K562 (cell line): Measurements from ENCODE around the gene HMCN2. TPM values are rescaled to one million over a fixed set of nuclear protein-coding genes. Genes with fewer than 3 reads are reported as not detected.

Source experiments
- ATF1 ChIP-seq, 2 experiments: fragments of 450-650 bp in 1 of 2; IDR thresholded peaks; 2 replicates each; pipeline ENCODE4 v1.6.1; 2016; ENCODE audit warnings: missing compliant biosample characterization in 1 of 2, missing genetic modification characterization in 1 of 2
- ATF7 ChIP-seq: fragments of 450-650 bp; IDR thresholded peaks from 2 replicates; pipeline ENCODE4 v1.7.1; 2014; ENCODE audit warnings: mild to moderate bottlenecking, moderate library complexity
- BCL6 ChIP-seq: fragments of 250-450 bp; sonication (Bioruptor Pico); IDR thresholded peaks from 2 replicates; pipeline ENCODE4 v1.4.0; 2020
- JUND ChIP-seq, 2 experiments: IDR thresholded peaks; 2 replicates in 1 of 2; 3 replicates in 1 of 2; pipeline ENCODE4 v1.6.1; 2011; ENCODE audit warnings: borderline replicate concordance in 2 of 2, low read depth in 2 of 2, low read length in 2 of 2, improper control_type of control experiment in 1 of 2, missing biosample characterization in 1 of 2, missing genetic modification characterization in 1 of 2, missing genetic modification reagents in 1 of 2
- MYC ChIP-seq, 2 experiments: fragments of 250-450 bp in 1 of 2; sonication (Bioruptor Pico) in 1 of 2; IDR thresholded peaks; 2 replicates each; pipeline versions ENCODE4 v1.5.1 to v1.6.1; 2012 to 2021; ENCODE audit warnings: low read depth in 2 of 2, borderline replicate concordance in 1 of 2, improper control_type of control experiment in 1 of 2, low read length in 1 of 2, mild to moderate bottlenecking in 1 of 2, moderate library complexity in 1 of 2
- PHTF2 ChIP-seq: fragments of 250-450 bp; sonication (Bioruptor Pico); IDR thresholded peaks from 2 replicates; pipeline ENCODE4 v1.5.0; 2021; ENCODE audit warnings: mild to moderate bottlenecking
- POLR3A ChIP-seq: IDR thresholded peaks from 2 replicates; pipeline ENCODE4 v1.6.1; 2011; ENCODE audit warnings: borderline replicate concordance, mild to moderate bottlenecking, moderate library complexity; ENCODE audit not compliant: insufficient read length, insufficient read depth; ENCODE audit errors: extremely low read depth
- STAG1 ChIP-seq: sonication (generic); formaldehyde crosslinking; IDR thresholded peaks from 2 replicates; pipeline ENCODE4 v1.5.0; 2020; ENCODE audit warnings: missing genetic modification reagents, borderline replicate concordance
- ZBTB33 ChIP-seq: sonication (generic); formaldehyde crosslinking; IDR thresholded peaks from 2 replicates; pipeline ENCODE4 v1.8.1; 2023; ENCODE audit warnings: mild to moderate bottlenecking, missing genetic modification reagents
- ZNF197 ChIP-seq: fragments of 200-800 bp; sonication (Bioruptor generic); IDR thresholded peaks from 2 replicates; pipeline ENCODE4 v1.6.1; 2016; ENCODE audit warnings: low read depth, missing genetic modification characterization, missing compliant biosample characterization
- ZNF717 ChIP-seq: fragments of 250-450 bp; sonication (Bioruptor Pico); IDR thresholded peaks from 2 replicates; pipeline ENCODE4 v1.5.0; 2021
- polyA plus RNA-seq, 8 experiments: library from polyadenylated mRNA; depleted of rRNA in 4 of 8; stranded (reverse) in 5 of 8; unstranded in 3 of 8; fragments of >200 nt; fragmentation: Nextera tagmentation in 2 of 8; fragmentation: Illumina TruSeq in 1 of 8; extraction: Ambion mirVana in 2 of 8; extraction: Trizol in 1 of 8; gene quantifications; 2 replicates each; pipeline versions ENCODE4 v1.2.1 to v1.2.3, GENCODE V29; 2011 to 2014; ENCODE audit warnings: inconsistent platforms in 1 of 8, missing spikeins in 1 of 8
- total RNA-seq, 7 experiments: library from RNA; depleted of rRNA in 6 of 7; stranded (reverse); fragments of >200 nt in 6 of 7; fragmentation: Illumina TruSeq in 2 of 7; extraction: Trizol in 2 of 7; gene quantifications; 2 replicates each; pipeline versions ENCODE4 v1.2.1 to v1.2.3, GENCODE V29; 2011 to 2021; ENCODE audit warnings: low replicate concordance in 1 of 7
- TF ChIP-seq, protein P1 (sequence below): fragments of 450-650 bp; IDR thresholded peaks from 2 replicates; pipeline ENCODE4 v1.6.1; 2016; ENCODE audit warnings: mild to moderate bottlenecking, moderate library complexity

HMCN2 gene
- total and polyA plus RNA-seq, 9 of the 15 experiments (the other 6 are each of a cell fraction or from before 2014, with no cell fraction given): 0.01 TPM; not detected in 8

DNA sequence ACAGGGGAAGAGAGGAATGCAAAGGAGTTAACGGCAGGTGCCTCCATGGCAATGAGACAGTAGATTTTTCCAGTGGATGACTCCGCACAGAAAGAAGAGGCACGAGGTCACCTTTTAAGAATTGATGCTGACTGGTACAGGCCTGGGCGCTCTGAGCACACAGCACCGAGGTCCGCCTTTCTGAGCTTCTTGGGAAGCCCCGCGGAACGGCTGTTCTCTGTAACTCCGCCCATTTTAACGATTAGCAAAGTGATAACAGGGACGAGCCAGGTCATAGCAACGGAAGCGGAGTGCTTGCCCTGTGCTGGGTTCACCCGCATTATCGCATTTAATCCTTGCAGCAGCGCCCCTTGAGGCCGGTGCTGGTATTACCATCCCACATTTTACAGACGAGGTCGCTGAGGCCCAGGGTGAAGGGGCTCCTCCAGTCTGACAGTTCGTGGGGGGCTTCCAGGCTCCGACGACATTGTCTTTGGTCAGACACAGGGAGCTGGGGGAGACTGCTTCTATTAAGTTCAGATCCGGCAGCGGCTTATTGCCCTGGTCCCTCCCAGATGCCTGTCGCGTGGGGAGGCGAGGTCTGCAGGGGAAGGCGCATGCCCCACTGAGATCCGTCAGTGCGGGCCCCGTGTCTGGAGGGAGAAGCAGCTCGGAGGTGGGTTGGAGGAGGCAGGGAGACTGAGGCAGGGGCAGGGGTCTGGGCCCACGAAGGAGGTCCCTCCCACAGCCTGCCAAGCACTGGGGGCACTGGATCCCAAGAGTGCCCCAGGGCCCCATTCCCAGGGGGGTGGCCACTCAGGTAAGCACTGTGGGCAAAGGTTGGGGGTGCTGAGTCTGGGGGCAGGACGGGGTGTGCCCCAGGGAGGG is 22.3 kb upstream of the HMCN2 start (continued):
- TF ChIP-seq PHTF2 (CRISPR knock-in tag) (no peak), ZBTB33 (CRISPR knock-in tag) (peak; percentile 21; the same call in 1 of the 2 replicates), ZNF197 (no peak), POLR3A (no peak), STAG1 (CRISPR knock-in tag) (peak; percentile 46; the same call in 1 of the 2 replicates), ATF1 (CRISPR knock-in tag; IDR thresholded peaks at IDR 0.05) (no peak), ATF1 (tag; IDR thresholded peaks at IDR 0.05) (peak; percentile 48; the same call in 1 of the 2 replicates), ZNF717 (CRISPR knock-in tag) (no peak), ATF7 (peak; percentile 63), BCL6 (no peak), JUND (IDR thresholded peaks at IDR 0.05; ENCODE audit: borderline replicate concordance, low read depth, low read length) (peak; percentile 56; the same call in 1 of the 2 replicates), JUND (tag; IDR thresholded peaks at IDR 0.05; ENCODE audit: borderline replicate concordance, low read depth, low read length) (no peak), MYC (IDR thresholded peaks at IDR 0.05; ENCODE audit: low read depth, low read length) (peak; percentile 30; the same call in 1 of the 2 replicates), MYC (CRISPR knock-in tag; IDR thresholded peaks at IDR 0.05; ENCODE audit: borderline replicate concordance, low read depth) (no peak)
- TF ChIP-seq, protein P1, sequence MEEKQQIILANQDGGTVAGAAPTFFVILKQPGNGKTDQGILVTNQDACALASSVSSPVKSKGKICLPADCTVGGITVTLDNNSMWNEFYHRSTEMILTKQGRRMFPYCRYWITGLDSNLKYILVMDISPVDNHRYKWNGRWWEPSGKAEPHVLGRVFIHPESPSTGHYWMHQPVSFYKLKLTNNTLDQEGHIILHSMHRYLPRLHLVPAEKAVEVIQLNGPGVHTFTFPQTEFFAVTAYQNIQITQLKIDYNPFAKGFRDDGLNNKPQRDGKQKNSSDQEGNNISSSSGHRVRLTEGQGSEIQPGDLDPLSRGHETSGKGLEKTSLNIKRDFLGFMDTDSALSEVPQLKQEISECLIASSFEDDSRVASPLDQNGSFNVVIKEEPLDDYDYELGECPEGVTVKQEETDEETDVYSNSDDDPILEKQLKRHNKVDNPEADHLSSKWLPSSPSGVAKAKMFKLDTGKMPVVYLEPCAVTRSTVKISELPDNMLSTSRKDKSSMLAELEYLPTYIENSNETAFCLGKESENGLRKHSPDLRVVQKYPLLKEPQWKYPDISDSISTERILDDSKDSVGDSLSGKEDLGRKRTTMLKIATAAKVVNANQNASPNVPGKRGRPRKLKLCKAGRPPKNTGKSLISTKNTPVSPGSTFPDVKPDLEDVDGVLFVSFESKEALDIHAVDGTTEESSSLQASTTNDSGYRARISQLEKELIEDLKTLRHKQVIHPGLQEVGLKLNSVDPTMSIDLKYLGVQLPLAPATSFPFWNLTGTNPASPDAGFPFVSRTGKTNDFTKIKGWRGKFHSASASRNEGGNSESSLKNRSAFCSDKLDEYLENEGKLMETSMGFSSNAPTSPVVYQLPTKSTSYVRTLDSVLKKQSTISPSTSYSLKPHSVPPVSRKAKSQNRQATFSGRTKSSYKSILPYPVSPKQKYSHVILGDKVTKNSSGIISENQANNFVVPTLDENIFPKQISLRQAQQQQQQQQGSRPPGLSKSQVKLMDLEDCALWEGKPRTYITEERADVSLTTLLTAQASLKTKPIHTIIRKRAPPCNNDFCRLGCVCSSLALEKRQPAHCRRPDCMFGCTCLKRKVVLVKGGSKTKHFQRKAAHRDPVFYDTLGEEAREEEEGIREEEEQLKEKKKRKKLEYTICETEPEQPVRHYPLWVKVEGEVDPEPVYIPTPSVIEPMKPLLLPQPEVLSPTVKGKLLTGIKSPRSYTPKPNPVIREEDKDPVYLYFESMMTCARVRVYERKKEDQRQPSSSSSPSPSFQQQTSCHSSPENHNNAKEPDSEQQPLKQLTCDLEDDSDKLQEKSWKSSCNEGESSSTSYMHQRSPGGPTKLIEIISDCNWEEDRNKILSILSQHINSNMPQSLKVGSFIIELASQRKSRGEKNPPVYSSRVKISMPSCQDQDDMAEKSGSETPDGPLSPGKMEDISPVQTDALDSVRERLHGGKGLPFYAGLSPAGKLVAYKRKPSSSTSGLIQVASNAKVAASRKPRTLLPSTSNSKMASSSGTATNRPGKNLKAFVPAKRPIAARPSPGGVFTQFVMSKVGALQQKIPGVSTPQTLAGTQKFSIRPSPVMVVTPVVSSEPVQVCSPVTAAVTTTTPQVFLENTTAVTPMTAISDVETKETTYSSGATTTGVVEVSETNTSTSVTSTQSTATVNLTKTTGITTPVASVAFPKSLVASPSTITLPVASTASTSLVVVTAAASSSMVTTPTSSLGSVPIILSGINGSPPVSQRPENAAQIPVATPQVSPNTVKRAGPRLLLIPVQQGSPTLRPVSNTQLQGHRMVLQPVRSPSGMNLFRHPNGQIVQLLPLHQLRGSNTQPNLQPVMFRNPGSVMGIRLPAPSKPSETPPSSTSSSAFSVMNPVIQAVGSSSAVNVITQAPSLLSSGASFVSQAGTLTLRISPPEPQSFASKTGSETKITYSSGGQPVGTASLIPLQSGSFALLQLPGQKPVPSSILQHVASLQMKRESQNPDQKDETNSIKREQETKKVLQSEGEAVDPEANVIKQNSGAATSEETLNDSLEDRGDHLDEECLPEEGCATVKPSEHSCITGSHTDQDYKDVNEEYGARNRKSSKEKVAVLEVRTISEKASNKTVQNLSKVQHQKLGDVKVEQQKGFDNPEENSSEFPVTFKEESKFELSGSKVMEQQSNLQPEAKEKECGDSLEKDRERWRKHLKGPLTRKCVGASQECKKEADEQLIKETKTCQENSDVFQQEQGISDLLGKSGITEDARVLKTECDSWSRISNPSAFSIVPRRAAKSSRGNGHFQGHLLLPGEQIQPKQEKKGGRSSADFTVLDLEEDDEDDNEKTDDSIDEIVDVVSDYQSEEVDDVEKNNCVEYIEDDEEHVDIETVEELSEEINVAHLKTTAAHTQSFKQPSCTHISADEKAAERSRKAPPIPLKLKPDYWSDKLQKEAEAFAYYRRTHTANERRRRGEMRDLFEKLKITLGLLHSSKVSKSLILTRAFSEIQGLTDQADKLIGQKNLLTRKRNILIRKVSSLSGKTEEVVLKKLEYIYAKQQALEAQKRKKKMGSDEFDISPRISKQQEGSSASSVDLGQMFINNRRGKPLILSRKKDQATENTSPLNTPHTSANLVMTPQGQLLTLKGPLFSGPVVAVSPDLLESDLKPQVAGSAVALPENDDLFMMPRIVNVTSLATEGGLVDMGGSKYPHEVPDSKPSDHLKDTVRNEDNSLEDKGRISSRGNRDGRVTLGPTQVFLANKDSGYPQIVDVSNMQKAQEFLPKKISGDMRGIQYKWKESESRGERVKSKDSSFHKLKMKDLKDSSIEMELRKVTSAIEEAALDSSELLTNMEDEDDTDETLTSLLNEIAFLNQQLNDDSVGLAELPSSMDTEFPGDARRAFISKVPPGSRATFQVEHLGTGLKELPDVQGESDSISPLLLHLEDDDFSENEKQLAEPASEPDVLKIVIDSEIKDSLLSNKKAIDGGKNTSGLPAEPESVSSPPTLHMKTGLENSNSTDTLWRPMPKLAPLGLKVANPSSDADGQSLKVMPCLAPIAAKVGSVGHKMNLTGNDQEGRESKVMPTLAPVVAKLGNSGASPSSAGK: peak; percentile 66
